ENCODE measurements around the gene SLC6A11. TPM values are rescaled to one million over a fixed set of nuclear protein-coding genes. Genes with fewer than 3 reads are reported as not detected.

Gene SLC6A11
- polyA plus RNA-seq, 1 experiment, result not detected

- Histone ChIP-seq H3K4me3 (ENCODE audit: low read depth, low read length) (no peak overlapping the region), H3K36me3 (ENCODE audit: control insufficient read depth, insufficient read depth, low read length) (no peaks in the 10 kb centered on the region), H3K27me3 (ENCODE audit: control insufficient read depth, insufficient read depth, low read length) (no peaks in the 10 kb centered on the region)
- no peak for TF ChIP-seq CTCF (IDR thresholded peaks at IDR 0.05; ENCODE audit: insufficient read depth, low read depth, low read length)
- no peak for DNase-seq (ENCODE audit: low read depth)
- ChIA-PET CTCF (no interaction called here), POLR2A (no interaction called here)
Observed at GRCh38 chr3:10823516-10823818, 7.4 kb downstream of the SLC6A11 start.

GRCh38 chr3:10824468-10824867, 8.4 kb downstream of the SLC6A11 start:
- POLR2A ChIA-PET, result no interaction called here
- no peak for DNase-seq (ENCODE audit: low read depth)
- TF ChIP-seq CTCF (IDR thresholded peaks at IDR 0.05; ENCODE audit: insufficient read depth, low read depth, low read length), result no peak
- Histone ChIP-seq H3K27me3 (ENCODE audit: control insufficient read depth, insufficient read depth, low read length) (no peaks in the 10 kb centered on the region), H3K4me3 (ENCODE audit: low read depth, low read length) (no peak overlapping the region), H3K36me3 (ENCODE audit: control insufficient read depth, insufficient read depth, low read length) (no peaks in the 10 kb centered on the region)
- CTCF ChIA-PET, result no interaction called here

GRCh38 chr3:10833855-10834414, 17.9 kb downstream of the SLC6A11 start:
- POLR2A ChIA-PET, result no interaction called here
- TF ChIP-seq CTCF (IDR thresholded peaks at IDR 0.05; ENCODE audit: insufficient read depth, low read depth, low read length), result no peak
- H3K36me3 ChIP-seq (ENCODE audit: control insufficient read depth, insufficient read depth, low read length), result no peaks in the 10 kb centered on the region
- no peak for DNase-seq (ENCODE audit: low read depth)
- H3K4me3 ChIP-seq (ENCODE audit: low read depth, low read length), result no peak overlapping the region
- CTCF ChIA-PET, result no interaction called here
- H3K27me3 ChIP-seq (ENCODE audit: control insufficient read depth, insufficient read depth, low read length), result no peaks in the 10 kb centered on the region; the same call in 1 of the 2 replicates

- no peaks in the 10 kb centered on the region; the same call in 1 of the 2 replicates for H3K27me3 ChIP-seq (ENCODE audit: control insufficient read depth, insufficient read depth, low read length)
- TF ChIP-seq CTCF (IDR thresholded peaks at IDR 0.05; ENCODE audit: insufficient read depth, low read depth, low read length), result no peak
- H3K4me3 ChIP-seq (ENCODE audit: low read depth, low read length), result no peak overlapping the region
- ChIA-PET POLR2A (no interaction called here), CTCF (interaction anchor here (2.0 kb wide), 1 partner anchor 10 kb away, joined by 5 read pairs; no protein-coding TSS in a partner anchor)
- H3K36me3 ChIP-seq (ENCODE audit: control insufficient read depth, insufficient read depth, low read length), result no peaks in the 10 kb centered on the region
- DNase-seq (ENCODE audit: low read depth), result no peak
Observed at GRCh38 chr3:10834951-10835350, 18.9 kb downstream of the SLC6A11 start.

GRCh38 chr3:10835406-10835805, 19.4 kb downstream of the SLC6A11 start:
- TF ChIP-seq CTCF (IDR thresholded peaks at IDR 0.05; ENCODE audit: insufficient read depth, low read depth, low read length), result no peak
- POLR2A ChIA-PET, result no interaction called here
- Histone ChIP-seq H3K36me3 (ENCODE audit: control insufficient read depth, insufficient read depth, low read length) (no peaks in the 10 kb centered on the region), H3K4me3 (ENCODE audit: low read depth, low read length) (no peak overlapping the region), H3K27me3 (ENCODE audit: control insufficient read depth, insufficient read depth, low read length) (no peaks in the 10 kb centered on the region; the same call in 1 of the 2 replicates)
- DNase-seq (ENCODE audit: low read depth), result no peak
- CTCF ChIA-PET, result interaction anchor here (2.0 kb wide), 1 partner anchor 9 kb away, joined by 5 read pairs; no protein-coding TSS in a partner anchor

Data from BJ (cell line).